HG02840 (cell line): ENCODE results near the gene TMEM168.
"Not testable (repeated sequence)": the region's sequence is repeated elsewhere in the genome, so short reads cannot be mapped to it uniquely, and the experiment has no call there.

Source experiments
- ATAC-seq: cut with Tn5 transposase; IDR thresholded peaks from one replicate; pipeline ENCODE4 v1.9.1; 2021; ENCODE audit warnings: mild to moderate bottlenecking, moderate library complexity, moderate number of reproducible peaks; ENCODE audit not compliant: unreplicated experiment, low FRiP score

TMEM168 gene

GRCh38 chr7:112782498-112782897, 7.7 kb downstream of the TMEM168 start:
- peak; percentile 90 for ATAC-seq

DNA sequence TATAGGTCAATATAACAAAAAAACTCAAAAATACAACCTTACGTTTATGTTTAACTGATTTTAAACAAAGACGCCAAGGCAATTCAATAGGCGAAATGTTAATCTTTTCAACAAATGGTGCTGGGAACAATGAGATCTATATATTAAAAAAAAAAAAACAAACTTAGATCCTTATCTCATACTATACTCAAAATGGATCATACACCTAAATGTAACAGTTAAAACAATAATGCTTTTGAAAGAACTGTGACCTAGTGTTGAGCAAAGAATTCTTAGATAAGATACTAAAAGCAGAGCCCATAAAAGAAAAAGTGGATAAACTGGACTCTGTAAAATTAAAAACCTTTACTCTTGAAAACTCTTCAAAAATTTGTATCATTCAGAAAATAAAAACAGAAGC, 8.6 kb downstream of the TMEM168 start:
- ATAC-seq: no peak

DNA sequence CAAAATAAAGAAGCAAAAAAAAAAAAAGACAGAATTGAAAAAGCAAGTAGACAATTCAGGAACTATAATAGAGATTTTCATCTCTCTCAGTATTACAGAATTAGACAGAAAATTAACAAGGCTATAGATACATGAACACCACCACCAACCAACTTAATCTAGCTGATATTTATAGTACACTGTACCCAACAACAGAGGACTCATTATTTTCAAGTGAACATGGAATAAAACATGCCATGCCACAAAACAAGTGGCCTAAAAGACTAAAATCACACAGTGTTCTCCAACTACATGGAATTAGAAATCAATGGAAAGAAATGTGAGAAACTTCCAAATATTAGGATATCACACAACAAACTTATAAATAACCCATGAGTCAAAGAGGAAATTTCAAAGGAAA, 9.1 kb downstream of the TMEM168 start:
- ATAC-seq: no peak

DNA sequence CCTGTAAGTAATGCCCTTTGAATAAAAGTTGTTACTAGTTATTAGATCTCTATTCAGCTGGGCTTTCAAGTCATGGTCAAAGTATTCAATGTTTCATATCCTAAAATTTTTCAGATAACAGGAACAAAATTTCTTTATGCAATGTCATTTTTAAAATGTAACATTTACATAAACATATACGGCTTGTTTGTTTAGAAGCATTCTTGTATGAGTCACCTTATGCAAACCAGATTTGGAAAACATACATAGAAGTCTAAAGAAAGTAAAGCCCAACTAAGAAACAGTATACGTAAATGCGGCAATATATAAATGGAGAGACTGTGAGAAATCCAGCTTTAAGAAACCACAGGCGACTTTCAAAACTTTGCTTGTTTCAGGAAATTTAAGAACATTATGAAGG, 10.5 kb downstream of the TMEM168 start:
- no peak for ATAC-seq

DNA sequence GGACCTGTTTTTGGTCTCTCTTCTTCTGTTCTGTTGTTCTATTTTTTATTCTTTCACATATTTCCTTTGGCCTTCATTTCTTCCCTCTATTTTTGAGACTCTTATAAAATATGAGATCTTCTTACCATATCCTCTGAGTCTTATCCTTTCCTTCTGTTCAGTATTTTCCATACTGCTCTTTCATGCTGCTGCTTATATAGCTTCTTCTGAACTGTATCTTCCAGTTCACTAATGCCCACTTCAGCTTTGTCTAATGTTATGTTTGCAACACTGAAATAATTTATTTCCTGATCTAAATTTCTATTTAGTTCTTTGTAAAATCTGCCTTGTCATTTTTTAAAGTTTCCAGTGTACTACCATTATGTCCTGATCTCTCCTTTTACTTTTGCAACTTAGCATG, 12.8 kb downstream of the TMEM168 start:
- ATAC-seq: no peak

DNA sequence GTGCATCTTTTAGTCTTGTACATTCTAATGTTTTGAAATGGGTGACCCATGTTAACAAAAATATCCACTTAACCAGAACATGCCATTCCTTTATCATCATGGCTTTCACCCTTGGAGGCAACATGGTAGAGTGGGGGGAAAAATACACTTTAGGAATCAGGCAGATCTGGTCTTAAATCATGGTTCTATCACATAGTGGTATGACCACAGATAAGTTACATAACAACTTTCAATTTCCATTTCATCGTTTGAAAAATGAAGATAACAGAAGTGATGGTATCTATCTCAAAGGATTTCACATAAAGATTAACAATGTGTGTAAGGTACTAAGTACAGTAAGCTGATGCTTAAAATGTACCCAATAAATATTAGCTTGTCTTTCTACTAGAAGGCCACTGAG, 19.0 kb downstream of the TMEM168 start:
- ATAC-seq: no peak

GRCh38 chr7:112770051-112770450, 20.1 kb downstream of the TMEM168 start:
- no peak for ATAC-seq

DNA sequence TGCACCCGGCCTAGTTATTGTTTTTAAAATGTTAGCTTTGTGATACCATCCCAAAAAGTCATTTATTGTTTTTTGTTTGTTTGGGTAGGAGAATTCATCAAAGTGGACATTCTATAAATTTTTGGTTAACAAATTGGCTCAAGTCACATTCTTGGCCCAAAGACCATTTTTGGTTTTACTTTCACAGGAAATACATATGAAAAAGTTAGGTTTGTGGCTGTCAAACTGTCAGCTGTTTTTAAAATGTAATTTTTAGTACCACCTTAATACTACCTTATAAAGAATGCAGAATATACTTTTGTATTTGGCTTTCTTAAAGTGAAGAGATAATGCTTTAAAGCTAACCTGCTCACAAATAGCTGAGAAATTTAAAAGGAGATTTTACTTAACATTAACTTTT, 25.1 kb downstream of the TMEM168 start:
- ATAC-seq: no peak

DNA sequence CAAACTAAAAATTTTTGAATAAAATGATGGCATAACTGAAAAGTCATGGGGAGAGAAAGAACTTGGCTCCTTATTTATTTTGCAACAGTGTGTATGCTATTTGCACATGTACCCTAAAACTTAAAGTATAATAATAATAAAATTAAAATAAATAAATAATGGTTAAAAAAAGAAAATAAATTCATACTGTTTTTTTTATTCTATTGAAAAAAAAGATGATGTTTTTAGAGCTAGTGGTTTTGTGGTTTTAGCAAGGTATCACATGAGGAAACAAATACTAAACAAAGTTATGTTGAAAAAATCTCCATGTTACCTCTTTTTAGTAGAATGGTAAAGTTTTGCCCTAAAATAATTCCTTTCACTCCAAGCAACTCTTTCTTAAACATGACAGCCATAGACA, 26.2 kb downstream of the TMEM168 start:
- no peak for ATAC-seq

DNA sequence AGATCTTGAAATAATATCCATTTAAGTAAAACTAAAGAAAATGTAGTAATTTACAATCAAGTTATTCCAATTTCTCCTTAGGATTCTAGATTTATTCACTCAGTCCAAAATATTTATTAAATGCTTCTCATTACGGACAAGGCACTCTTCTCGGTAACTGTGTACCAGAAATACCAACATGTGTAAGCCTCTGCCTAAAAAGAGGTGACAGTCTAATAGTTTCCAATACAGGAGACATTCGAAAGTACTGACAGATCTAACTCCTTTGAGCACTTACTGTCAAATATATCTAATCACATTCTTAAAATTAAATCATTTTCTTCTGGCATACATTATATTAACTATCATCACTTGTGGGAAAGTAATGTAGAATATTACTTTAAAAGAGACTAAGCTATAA, 26.9 kb downstream of the TMEM168 start:
- ATAC-seq: no peak

DNA sequence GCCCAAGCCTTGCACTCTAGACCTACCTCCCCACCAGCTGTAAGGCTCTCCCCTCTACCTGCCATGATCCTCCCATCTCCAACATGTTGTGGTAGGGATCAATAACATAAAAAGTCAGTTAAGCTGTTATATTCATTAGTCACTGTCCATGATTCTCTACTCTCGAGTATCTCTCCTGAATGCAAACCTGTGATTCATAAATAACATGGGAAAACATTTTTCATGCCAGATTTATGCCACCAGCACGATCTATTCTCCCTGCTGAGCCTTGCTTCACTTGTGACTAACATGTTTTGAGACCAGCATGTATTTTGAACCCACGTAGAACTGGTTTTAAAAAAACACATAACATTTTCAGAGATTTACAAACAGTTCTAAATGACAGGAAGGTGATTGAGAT, 30.3 kb downstream of the TMEM168 start:
- no peak for ATAC-seq

DNA sequence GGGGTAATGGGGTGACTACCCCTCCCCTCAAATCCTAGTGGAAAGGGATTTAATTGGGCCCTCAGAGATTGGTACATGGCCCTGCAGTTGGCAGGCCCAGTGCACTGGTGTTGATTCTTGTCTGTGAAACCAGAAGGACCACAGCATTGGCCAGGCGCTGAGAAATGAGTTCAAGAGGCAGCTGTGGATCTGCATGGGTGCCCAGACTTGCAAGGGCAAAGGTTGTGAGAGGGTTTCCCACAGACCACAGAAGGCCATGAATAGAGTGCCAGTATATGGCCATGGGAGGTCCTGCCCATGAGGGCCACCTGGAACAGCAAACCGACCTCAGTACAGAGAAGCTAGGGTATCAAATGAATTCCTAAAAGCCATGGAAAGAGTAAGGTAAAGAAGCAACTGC, 32.9 kb downstream of the TMEM168 start:
- no peak for ATAC-seq

GRCh38 chr7:112753298-112753697, 36.9 kb downstream of the TMEM168 start:
- no peak for ATAC-seq

GRCh38 chr7:112752576-112752975, 37.6 kb downstream of the TMEM168 start:
- no peak for ATAC-seq

- ATAC-seq: no peak
Observed at GRCh38 chr7:112749775-112750174, 40.4 kb downstream of the TMEM168 start.

DNA sequence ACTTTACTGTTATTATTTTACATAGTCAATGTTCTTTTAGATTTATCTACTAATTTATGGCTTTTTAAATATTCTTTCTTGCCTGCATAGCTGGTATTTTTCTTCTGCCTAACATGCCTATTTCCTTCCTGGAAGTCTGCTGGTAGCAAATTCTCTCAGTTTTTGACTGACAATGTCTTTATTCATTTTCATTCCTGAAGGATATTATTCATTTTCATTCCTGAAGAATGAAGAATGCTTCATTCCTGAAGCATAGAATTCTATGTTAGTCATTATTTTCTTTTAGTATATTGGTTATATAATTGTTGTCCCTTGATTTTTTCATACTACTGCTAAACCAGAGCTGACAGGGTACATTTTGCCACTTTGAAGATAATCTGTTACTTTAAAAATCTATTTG, 41.8 kb downstream of the TMEM168 start:
- ATAC-seq: no peak

DNA sequence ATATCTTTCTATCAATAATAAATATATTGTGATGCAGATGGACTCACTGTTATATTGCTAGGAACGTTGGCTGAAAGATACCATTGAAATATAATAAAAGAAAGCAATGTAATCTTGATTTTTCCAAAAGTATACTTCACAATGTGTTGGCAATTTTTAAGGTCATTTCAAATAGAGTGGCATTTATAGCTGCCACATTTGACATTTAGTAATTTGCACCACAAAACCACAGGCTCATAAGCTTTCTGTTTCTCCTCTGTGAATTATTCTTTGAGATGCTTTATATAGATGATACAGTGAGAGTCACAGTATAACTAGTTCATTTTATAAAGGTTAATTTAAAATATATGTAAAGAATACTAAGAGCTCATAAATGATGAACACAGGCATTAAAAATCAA, 44.6 kb downstream of the TMEM168 start:
- no peak for ATAC-seq

DNA sequence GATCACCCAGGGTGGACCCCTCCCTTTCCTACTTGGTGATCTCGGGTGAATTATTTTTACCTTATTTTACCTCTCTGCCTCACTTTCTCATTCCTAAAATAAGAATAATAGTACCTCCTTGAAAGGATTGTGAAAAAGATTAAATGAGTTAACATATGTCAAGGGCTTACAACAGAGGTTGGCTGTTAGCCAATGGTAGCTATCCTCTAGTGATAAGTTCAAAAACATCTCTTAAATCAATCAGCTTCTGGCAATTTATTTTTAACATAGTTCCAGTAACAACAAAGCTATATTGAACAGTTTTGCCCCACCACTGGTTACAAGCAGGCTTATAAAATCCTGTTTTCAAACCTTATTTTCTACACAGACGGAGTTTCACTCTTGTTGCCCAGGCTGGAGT, 45.4 kb downstream of the TMEM168 start:
- no peak for ATAC-seq

- no peak for ATAC-seq
Observed at GRCh38 chr7:112743811-112744210, 46.4 kb downstream of the TMEM168 start.

GRCh38 chr7:112740667-112741066, 49.5 kb downstream of the TMEM168 start:
- no peak for ATAC-seq

DNA sequence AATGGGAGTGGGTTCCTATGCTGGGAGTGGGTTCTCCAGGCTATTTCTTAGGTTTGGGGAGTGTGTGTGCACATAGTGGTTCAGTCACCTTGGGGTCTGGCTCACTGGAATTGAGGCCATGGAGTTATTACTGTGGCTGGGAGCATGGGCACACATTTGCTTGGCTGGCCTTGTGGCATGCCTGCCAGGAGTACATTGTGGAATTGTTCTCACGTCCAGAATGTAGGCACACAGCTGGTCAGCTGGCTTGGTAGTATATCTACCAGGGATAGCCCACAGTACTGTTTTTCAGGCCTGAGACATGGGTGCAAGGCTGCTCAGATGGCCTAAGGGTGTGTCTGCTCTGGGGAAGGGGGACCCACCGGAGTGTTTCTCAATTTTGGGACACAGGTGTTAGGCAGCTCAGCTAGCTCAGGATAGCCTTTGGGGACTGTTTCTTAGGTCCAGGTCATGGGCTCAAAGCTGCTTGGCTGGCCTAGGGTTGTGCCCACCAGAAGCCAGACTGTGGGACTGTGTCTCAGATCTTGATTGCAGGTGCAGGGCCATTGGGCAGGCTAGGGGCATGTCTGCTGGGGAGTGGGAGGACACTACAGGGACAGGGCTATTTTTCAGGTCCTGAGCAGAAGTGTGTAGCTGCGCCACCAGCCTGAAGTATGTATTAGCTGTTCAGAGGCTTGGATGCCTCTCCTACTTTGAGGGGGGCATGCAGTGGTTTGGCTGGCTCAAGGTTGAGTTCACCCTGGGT, 50.6 kb downstream of the TMEM168 start:
- ATAC-seq: no peak

DNA sequence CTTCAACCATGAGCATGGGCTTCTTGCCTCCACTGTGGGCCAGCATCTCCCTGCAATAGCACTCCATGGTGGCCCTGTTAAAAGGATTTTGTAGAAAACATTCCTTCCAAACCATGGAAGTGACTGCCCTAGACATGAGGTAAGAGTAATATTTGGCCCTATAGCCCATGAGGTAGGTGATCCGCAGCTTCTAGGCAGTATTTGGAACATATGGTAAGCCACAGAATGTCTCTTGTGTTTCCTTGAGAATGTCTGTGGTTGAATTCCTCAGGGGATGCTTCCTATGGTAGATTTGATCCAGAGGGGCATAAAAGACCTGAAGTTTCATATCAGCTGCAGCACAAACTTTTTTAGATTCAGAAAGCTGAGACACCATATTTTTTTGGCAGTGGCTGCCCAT, 54.9 kb downstream of the TMEM168 start:
- no peak for ATAC-seq

GRCh38 chr7:112731324-112731723, 58.9 kb downstream of the TMEM168 start:
- not testable (repeated sequence) for ATAC-seq
